ENCODE data around the gene CCDC88A.

CCDC88A gene

DNA sequence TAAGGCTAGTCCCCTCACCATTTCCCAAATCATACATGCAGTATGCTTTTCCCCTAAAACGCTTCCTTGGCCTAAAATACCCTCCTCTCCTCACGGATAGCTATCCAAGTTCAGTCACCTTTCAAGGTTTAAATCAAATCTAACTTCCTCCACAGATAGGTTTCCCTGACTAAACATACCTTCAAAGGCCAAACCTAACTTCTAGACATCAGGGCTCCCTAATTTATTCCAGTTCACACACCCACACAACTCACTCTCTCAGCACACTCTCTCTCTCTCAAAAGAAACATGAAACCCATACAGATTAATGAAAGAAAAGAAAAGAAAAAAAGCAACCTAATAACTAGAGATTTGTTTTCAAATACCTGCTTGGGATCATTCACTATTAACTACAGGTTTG is 14.5 kb downstream of the CCDC88A start:
- no peak overlapping the region for H3K4me3 ChIP-seq (ENCODE audit: control insufficient read depth, low read depth, low read length)
- TF ChIP-seq, protein P1, sequence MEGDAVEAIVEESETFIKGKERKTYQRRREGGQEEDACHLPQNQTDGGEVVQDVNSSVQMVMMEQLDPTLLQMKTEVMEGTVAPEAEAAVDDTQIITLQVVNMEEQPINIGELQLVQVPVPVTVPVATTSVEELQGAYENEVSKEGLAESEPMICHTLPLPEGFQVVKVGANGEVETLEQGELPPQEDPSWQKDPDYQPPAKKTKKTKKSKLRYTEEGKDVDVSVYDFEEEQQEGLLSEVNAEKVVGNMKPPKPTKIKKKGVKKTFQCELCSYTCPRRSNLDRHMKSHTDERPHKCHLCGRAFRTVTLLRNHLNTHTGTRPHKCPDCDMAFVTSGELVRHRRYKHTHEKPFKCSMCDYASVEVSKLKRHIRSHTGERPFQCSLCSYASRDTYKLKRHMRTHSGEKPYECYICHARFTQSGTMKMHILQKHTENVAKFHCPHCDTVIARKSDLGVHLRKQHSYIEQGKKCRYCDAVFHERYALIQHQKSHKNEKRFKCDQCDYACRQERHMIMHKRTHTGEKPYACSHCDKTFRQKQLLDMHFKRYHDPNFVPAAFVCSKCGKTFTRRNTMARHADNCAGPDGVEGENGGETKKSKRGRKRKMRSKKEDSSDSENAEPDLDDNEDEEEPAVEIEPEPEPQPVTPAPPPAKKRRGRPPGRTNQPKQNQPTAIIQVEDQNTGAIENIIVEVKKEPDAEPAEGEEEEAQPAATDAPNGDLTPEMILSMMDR (conservative IDR thresholded peaks at IDR 0.05; ENCODE audit: control insufficient read depth, insufficient read depth, low read depth, low read length): no peak
- no peak for DNase-seq (ENCODE audit: low read depth)

DNA sequence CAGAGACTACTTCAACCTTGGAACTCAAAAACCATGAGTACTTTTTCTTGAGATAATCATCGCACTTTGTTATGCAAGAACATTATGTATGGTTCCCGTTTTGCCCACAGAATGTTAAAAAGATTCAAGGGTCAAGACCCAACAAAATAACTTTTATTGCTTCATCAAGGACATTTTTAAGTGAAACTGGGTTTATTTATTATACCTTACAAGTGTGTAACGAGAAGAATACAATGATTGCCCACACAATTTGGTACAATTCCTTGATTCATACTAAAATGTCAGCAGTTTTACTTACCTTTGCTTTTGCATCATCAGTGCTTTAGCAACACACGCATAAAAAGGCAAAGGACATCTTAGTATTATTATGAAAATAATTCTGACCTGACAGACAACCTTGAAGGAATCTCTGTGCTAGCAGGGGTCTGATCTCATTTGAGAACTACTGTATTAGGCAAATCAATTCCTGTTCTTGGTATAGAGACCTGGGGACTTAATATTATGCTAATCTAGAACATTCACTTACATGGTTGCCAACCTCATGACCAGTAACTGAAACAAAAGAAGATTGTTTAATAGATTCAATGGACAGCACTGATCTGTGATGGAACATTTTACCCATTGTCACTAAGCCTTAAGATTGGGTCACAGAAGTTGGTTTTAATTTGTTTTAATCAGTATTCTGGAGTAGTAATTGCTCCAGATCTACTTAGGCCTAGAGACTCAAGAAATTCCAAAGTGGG is 16.2 kb downstream of the CCDC88A start:
- no peak overlapping the region for H3K4me3 ChIP-seq (ENCODE audit: control insufficient read depth, low read depth, low read length)
- TF ChIP-seq, protein P1 (conservative IDR thresholded peaks at IDR 0.05; ENCODE audit: control insufficient read depth, insufficient read depth, low read depth, low read length): no peak
- DNase-seq (ENCODE audit: low read depth): no peak

DNA sequence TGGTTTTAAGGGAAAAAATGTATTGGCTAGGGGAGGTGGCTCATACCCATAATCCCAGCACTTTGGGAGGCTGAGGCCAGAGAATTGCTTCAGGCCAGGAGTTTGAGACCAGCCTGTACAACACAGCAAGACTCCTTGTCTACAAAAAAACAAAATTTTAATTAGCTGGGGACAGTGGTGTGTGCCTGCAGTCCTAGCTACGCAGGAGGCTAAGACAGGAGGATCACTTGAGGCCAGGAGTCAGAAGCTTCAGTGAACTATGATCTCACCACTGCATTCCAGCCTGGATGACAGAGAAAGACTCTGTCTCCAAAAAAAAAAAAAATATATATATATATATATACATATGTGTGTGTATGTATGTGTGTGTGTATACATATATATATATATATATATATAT is 18.5 kb downstream of the CCDC88A start:
- DNase-seq (ENCODE audit: low read depth): no peak
- no peak overlapping the region for H3K4me3 ChIP-seq (ENCODE audit: control insufficient read depth, low read depth, low read length)
- TF ChIP-seq, protein P1 (conservative IDR thresholded peaks at IDR 0.05; ENCODE audit: control insufficient read depth, insufficient read depth, low read depth, low read length): no peak

DNA sequence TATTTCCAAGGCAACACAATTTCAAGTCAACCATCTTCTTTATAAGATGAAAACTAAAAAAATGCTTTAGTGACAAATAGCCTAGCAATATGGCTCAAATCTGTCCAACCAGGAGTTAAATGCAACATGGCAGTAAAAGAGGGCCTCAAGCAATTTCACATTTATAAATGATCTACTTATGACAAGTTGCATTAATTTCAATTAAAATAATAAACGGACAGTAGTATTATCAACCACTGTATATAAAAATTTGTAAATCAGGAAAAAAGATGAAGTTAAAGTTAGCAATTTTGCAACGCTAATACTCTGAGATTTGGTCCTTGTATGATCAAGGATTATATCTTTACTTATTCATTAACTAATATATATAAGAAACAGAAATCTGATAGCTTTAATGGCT is 19.3 kb downstream of the CCDC88A start:
- DNase-seq (ENCODE audit: low read depth): no peak
- TF ChIP-seq, protein P1 (conservative IDR thresholded peaks at IDR 0.05; ENCODE audit: control insufficient read depth, insufficient read depth, low read depth, low read length): no peak
- H3K4me3 ChIP-seq (ENCODE audit: control insufficient read depth, low read depth, low read length): no peak overlapping the region

DNA sequence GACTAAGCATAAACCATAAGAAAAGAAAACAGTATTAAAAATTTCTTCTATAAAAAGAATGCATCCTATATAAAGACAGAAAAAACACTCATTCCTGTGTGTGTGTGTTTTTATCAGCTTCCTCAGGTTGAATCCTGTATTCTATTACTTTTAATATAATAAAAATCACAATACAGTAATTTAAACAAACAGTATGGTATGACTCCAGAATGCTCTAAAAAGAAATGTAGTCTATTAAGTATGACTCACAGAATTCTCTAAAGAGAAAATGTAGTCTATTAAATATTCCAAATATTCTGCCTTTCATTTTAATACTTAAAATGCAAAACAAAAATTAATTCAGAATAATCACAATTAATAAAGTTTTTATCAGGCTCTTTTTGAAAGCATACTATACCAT is 19.8 kb downstream of the CCDC88A start:
- DNase-seq (ENCODE audit: low read depth): no peak
- no peak overlapping the region for H3K4me3 ChIP-seq (ENCODE audit: control insufficient read depth, low read depth, low read length)
- TF ChIP-seq, protein P1 (conservative IDR thresholded peaks at IDR 0.05; ENCODE audit: control insufficient read depth, insufficient read depth, low read depth, low read length): no peak

DNA sequence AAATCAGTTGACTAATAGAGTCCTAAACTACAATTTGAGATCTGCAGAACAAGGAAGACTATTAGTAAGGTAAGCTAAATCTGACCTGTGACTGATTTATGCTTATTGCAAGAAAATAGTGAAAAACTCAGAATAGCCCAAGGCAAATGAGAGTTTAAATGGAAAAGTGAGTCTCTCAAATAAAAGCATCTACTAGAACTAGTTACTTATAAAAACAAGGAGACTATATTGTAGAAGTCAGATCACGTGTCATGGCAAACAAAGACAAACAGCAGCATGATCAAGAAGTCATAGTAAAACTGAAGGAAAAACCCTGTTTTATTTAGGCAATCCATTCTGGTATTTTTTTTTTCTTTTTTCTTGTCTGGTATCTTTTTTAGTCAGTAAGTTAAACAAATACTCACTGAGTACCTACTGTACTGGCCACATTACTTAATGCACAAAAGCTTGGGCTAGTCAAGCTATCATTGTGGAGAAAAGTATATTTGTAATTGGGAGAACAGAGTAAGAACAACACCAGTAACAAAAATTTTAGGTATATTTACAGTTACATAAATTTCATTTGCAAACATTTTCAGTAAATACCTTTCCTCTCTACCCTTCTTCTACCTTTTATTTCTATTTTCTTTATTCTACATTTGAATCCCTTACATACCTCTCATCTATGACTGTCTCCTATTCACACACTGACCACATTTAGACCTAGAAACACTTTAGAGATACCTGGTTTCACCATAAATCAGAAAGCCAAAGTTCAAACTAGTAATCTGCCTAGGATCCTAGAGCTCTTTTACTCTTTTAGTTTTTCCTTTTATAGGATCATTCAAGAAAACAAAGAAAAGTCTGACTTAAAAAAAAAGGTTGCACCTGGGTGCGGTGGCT is 23.7 kb downstream of the CCDC88A start:
- TF ChIP-seq, protein P1 (conservative IDR thresholded peaks at IDR 0.05; ENCODE audit: control insufficient read depth, insufficient read depth, low read depth, low read length): no peak
- H3K4me3 ChIP-seq (ENCODE audit: control insufficient read depth, low read depth, low read length): no peak overlapping the region
- DNase-seq (ENCODE audit: low read depth): no peak
